ENCODE results near the gene TBC1D25.

Gene TBC1D25

GRCh38 chrX:48604701-48605100 lies 65.2 kb downstream of the TBC1D25 start:
- no peak for DNase-seq (ENCODE audit: low spot score)

- DNase-seq (ENCODE audit: low spot score) = no peak
These were observed 66.6 kb downstream of the TBC1D25 start for GRCh38 chrX:48606091-48606490.

- DNase-seq (ENCODE audit: low spot score) = no peak
These were observed 72.2 kb downstream of the TBC1D25 start for GRCh38 chrX:48611703-48612102.
